Cardiac fibroblast (primary cell): ENCODE results near the gene ETV4.

Experiments used
- DNase-seq, 2 donors: peaks; one replicate each; pipeline versions ENCODE4 v3.0.0 to v3.0.0-alpha.2; 2010; ENCODE audit warnings: low read depth in 2 of 2
- H3K4me3 ChIP-seq, 2 donors: replicated peaks in 1 of 2; 1 replicate in 1 of 2; 2 replicates in 1 of 2; pipeline ENCODE4 v1.5.1; 2011; ENCODE audit warnings: low read depth in 2 of 2, low read length in 2 of 2, mild to moderate bottlenecking in 2 of 2, moderate library complexity in 1 of 2
- CTCF ChIP-seq: IDR thresholded peaks from one replicate; pipeline ENCODE4 v1.5.1; 2011; ENCODE audit warnings: low read depth, mild to moderate bottlenecking, low read length, inconsistent platforms

The ETV4 gene

GRCh38 chr17:43533699-43534098, 12.4 kb downstream of the ETV4 start:
- no peak for TF ChIP-seq CTCF

GRCh38 chr17:43532581-43532980, 13.6 kb downstream of the ETV4 start:
- DNase-seq: no peak
- no peak for TF ChIP-seq CTCF

More at GRCh38 chr17:43533699-43534098, 12.4 kb downstream of the ETV4 start:
- no peak for DNase-seq
- no peak overlapping the region for H3K4me3 ChIP-seq

GRCh38 chr17:43531955-43532354, 14.2 kb downstream of the ETV4 start:
- no peak for TF ChIP-seq CTCF
- H3K4me3 ChIP-seq: no peak overlapping the region
- DNase-seq: no peak

More at GRCh38 chr17:43532581-43532980, 13.6 kb downstream of the ETV4 start:
- no peak overlapping the region for H3K4me3 ChIP-seq

GRCh38 chr17:43531082-43531378, 15.1 kb downstream of the ETV4 start:
- H3K4me3 ChIP-seq: no peak overlapping the region
- DNase-seq: no peak
- TF ChIP-seq CTCF: no peak

GRCh38 chr17:43530288-43531081, 15.7 kb downstream of the ETV4 start:
- peak; percentile 84 to 92 for DNase-seq
- no peak for TF ChIP-seq CTCF
- peak overlapping the region; percentile 11 to 22 for H3K4me3 ChIP-seq

GRCh38 chr17:43529947-43530287, 16.2 kb downstream of the ETV4 start:
- DNase-seq: no peak
- no peak for TF ChIP-seq CTCF
- H3K4me3 ChIP-seq: no peak overlapping the region
